Peyer's patch (tissue), 4 donors: Measurements from ENCODE around the gene CACNG1.

ENCODE experiments used
- POLR2A ChIP-seq, 2 donors: fragments of 450-650 bp; IDR thresholded peaks; one replicate each; pipeline ENCODE4 v1.5.1; 2017; ENCODE audit warnings: antibody characterized with exemption in 2 of 2, mild to moderate bottlenecking in 2 of 2, moderate library complexity in 2 of 2
- TF ChIP-seq, protein P1 (sequence below), 6 experiments: fragments of 450-650 bp in 4 of 6; fragments of 200-600 bp in 2 of 6; sonication (generic) in 1 of 6; IDR thresholded peaks; one replicate each; pipeline ENCODE4 v1.5.1; 2017 to 2019; ENCODE audit warnings: antibody characterized with exemption in 6 of 6, mild to moderate bottlenecking in 3 of 6, moderate library complexity in 1 of 6

DNA sequence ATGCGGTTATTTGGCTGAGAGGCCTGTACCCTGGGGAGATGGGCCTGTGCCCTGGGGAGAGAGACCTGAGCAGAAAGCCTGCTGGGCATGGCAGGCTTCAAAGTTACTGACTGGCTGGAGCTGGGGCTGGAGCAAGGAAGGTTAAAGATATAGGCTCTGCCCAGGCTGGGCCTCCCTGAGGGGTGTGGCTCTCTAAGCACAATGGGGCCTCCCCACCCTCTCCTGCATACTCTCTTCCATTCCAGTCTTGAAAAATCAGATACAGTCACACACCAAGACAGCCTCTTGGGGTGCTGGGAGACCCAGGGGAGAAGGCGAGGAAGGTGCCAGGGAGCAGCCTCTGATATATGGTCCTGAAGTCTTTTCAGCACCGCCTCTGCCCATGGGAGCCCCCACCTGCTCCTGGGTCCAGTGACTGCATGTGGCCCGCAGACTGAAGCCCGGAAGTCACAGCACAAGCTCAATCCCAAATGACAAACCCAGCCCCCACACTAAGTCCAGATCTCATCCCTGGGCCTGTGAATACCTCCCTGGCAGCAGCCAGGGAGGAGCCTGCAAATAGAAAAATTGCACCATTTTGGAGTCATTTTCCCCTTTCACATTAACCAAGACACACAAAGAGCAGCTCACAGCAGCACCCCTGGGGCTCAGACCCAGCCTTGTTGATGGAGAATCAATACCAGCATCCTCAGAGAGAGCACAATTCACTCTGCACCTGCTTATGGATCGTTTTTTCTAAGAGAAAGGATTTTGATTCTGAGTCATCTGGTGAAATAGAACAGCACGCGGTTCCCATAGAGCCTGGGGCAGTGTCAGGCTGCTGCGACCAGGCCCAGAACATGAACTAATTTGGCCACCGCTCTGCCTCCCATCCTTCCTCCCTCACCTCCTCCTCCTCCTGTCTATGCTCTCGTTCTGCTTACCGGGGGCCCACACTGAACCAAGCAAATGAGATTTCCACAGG is 25.6 kb upstream of the CACNG1 start:
- TF ChIP-seq, protein P1, sequence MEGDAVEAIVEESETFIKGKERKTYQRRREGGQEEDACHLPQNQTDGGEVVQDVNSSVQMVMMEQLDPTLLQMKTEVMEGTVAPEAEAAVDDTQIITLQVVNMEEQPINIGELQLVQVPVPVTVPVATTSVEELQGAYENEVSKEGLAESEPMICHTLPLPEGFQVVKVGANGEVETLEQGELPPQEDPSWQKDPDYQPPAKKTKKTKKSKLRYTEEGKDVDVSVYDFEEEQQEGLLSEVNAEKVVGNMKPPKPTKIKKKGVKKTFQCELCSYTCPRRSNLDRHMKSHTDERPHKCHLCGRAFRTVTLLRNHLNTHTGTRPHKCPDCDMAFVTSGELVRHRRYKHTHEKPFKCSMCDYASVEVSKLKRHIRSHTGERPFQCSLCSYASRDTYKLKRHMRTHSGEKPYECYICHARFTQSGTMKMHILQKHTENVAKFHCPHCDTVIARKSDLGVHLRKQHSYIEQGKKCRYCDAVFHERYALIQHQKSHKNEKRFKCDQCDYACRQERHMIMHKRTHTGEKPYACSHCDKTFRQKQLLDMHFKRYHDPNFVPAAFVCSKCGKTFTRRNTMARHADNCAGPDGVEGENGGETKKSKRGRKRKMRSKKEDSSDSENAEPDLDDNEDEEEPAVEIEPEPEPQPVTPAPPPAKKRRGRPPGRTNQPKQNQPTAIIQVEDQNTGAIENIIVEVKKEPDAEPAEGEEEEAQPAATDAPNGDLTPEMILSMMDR (IDR thresholded peaks at IDR 0.05), result no peak
- TF ChIP-seq POLR2A (IDR thresholded peaks at IDR 0.05), result no peak
